HG03060 (cell line): ENCODE results near the gene ELMOD1.

Experiments used
- ATAC-seq: cut with Tn5 transposase; IDR thresholded peaks from one replicate; pipeline ENCODE4 v1.9.1; 2021; ENCODE audit warnings: low read depth, moderate number of reproducible peaks; ENCODE audit not compliant: unreplicated experiment

The ELMOD1 gene

DNA sequence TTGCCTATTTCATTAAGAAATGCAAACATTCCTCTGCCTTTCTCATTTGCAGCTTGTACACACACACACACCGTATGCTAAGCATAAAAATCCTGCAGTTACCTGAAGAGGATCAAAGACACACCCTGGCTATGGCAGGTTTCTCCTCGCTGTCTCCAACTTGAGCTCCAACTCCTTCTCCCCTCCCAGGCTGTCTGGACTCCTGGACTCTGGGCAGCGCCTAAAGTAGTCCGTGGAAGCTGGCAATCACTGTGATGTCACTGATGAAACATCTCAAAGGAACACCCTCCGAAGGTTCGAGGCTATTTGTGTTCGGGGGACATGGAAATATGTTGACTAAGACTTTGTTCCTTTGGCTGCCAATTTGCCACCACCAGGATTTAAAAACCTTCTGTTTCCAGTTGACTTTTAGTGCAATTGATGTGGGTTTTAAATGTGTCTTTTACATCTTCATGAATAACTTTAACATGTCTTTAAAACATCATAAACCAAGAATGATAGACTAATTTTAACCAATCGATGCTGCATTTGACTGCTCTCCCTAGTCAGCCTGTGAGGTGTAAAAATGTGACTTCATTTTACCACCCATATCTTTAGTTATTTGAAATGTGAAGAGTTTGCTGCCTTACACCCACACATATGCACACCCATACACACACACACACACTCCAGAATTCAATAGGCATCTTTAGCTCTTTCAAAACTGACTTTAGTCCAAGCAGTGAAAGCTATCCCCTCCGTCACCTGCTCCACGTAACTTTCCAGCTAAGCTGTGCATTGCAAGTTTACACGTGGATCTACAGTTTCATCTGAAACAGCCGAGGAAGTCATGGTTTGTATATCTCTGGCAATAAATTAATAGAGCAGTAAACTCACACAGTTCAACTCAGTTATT, 121.2 kb downstream of the ELMOD1 start, which contains the start of gene SLN:
SLN (minus strand) TSS at position 196 of the 895 bp plus-strand sequence.
- no peak for ATAC-seq

DNA sequence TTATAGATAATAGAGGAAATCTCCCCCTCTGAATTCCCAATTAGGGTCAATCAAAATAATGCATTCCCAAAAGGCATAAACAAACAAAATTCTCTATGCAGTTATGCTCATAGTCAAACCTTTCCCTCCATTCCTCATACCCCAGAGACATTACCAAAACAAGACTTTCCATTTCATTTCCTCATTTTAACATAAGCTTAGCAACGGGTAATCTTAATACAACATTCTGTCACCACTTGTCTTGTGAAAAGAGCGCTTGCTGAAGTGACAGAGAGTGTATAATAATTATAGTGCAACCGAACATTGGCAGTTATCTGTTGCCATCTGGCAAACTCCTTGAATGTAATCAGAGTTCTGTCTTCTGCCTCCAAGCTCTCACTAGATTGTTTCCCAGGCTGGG, 122.1 kb downstream of the ELMOD1 start:
- ATAC-seq: no peak
